H9 (cell line): Measurements from ENCODE around the gene CALCOCO1. TPM values are rescaled to one million over a fixed set of nuclear protein-coding genes. Genes with fewer than 3 reads are reported as not detected.

ENCODE experiments used
- DNase-seq: peaks from one replicate; pipeline ENCODE4 v3.0.0-alpha.2; 2017
- H2AFZ ChIP-seq: one replicate; pipeline ENCODE4 v1.6.1; 2013; ENCODE audit warnings: mild to moderate bottlenecking, low read length, control low read depth, moderate library complexity
- H2AK5ac ChIP-seq: 2 replicates; pipeline ENCODE4 v1.6.1; 2013; ENCODE audit warnings: low read length, control low read depth, mixed read lengths; ENCODE audit not compliant: insufficient read length
- H2BK120ac ChIP-seq: one replicate; pipeline ENCODE4 v1.6.1; 2013; ENCODE audit warnings: low read depth, mild to moderate bottlenecking, low read length, control low read depth, inconsistent platforms; ENCODE audit not compliant: poor library complexity, severe bottlenecking
- H2BK12ac ChIP-seq: 2 replicates; pipeline ENCODE4 v1.6.1; 2013; ENCODE audit warnings: low read length, control low read depth, mixed read lengths, low read depth; ENCODE audit not compliant: insufficient read length
- H2BK15ac ChIP-seq: 2 replicates; pipeline ENCODE4 v1.6.1; 2013; ENCODE audit warnings: low read depth, low read length, control low read depth
- H2BK20ac ChIP-seq: one replicate; pipeline ENCODE4 v1.6.1; 2013; ENCODE audit warnings: low read depth, mild to moderate bottlenecking, low read length, control low read depth, inconsistent platforms; ENCODE audit not compliant: poor library complexity, severe bottlenecking
- H2BK5ac ChIP-seq: 2 replicates; pipeline ENCODE4 v1.6.1; 2013; ENCODE audit warnings: low read length, control low read depth, mixed read lengths; ENCODE audit not compliant: insufficient read length
- H3K14ac ChIP-seq: 2 replicates; pipeline ENCODE4 v1.6.1; 2013; ENCODE audit warnings: low read length, control low read depth; ENCODE audit not compliant: insufficient read depth
- H3K18ac ChIP-seq: 2 replicates; pipeline ENCODE4 v1.6.1; 2013; ENCODE audit warnings: low read depth, mild to moderate bottlenecking, mixed read lengths, low read length, control low read depth; ENCODE audit not compliant: insufficient read length
- H3K23ac ChIP-seq: 2 replicates; pipeline ENCODE4 v1.6.1; 2013; ENCODE audit warnings: low read length, control low read depth, mixed read lengths, low read depth; ENCODE audit not compliant: insufficient read length
- H3K23me2 ChIP-seq: 2 replicates; pipeline ENCODE4 v1.6.1; 2013; ENCODE audit warnings: low read depth, mild to moderate bottlenecking, mixed read lengths, low read length, control low read depth; ENCODE audit not compliant: insufficient read length, poor library complexity, severe bottlenecking
- H3K27ac ChIP-seq: 2 replicates; pipeline ENCODE4 v1.5.1; 2013; ENCODE audit warnings: low read length, control low read depth, mixed read lengths, low read depth; ENCODE audit not compliant: insufficient read length
- H3K27me3 ChIP-seq: 2 replicates; pipeline ENCODE4 v1.6.1; 2013; ENCODE audit warnings: low read length, control low read depth, inconsistent platforms; ENCODE audit not compliant: insufficient read depth
- H3K4ac ChIP-seq: 2 replicates; pipeline ENCODE4 v1.6.1; 2013; ENCODE audit warnings: low read depth, mild to moderate bottlenecking, control low read depth, inconsistent platforms, low read length, moderate library complexity
- H3K4me1 ChIP-seq: 2 replicates; pipeline ENCODE4 v1.6.1; 2013; ENCODE audit warnings: low read length, control low read depth, inconsistent platforms; ENCODE audit not compliant: insufficient read depth
- H3K4me2 ChIP-seq: 2 replicates; pipeline ENCODE4 v1.6.1; 2013; ENCODE audit warnings: low read length, control low read depth, mixed read lengths; ENCODE audit not compliant: insufficient read length, insufficient read depth
- H3K56ac ChIP-seq: 2 replicates; pipeline ENCODE4 v1.6.1; 2013; ENCODE audit warnings: low read depth, mild to moderate bottlenecking, mixed read lengths, low read length, control low read depth; ENCODE audit not compliant: insufficient read length
- H3K79me1 ChIP-seq: 2 replicates; pipeline ENCODE4 v1.6.1; 2013; ENCODE audit warnings: low read depth, mild to moderate bottlenecking, moderate library complexity, low read length, control low read depth, inconsistent platforms; ENCODE audit not compliant: insufficient read depth, poor library complexity, severe bottlenecking
- H3K79me2 ChIP-seq: 2 replicates; pipeline ENCODE4 v1.6.1; 2013; ENCODE audit warnings: low read length, control low read depth, inconsistent platforms; ENCODE audit not compliant: insufficient read depth
- H3K9ac ChIP-seq: 2 replicates; pipeline ENCODE4 v1.6.1; 2013; ENCODE audit warnings: low read length, control low read depth, mixed read lengths; ENCODE audit not compliant: insufficient read length; ENCODE audit errors: extremely low read depth
- H3K9me3 ChIP-seq: one replicate; pipeline ENCODE4 v1.6.1; 2013; ENCODE audit warnings: low read depth, low read length, inconsistent platforms; ENCODE audit not compliant: control insufficient read depth
- H3T11ph ChIP-seq: one replicate; pipeline ENCODE4 v1.6.1; 2013; ENCODE audit warnings: mild to moderate bottlenecking, low read length, control low read depth, inconsistent platforms
- H4K20me1 ChIP-seq: one replicate; pipeline ENCODE4 v1.6.1; 2013; ENCODE audit not compliant: control insufficient read depth, insufficient read length, insufficient read depth
- H4K5ac ChIP-seq: 2 replicates; pipeline ENCODE4 v1.6.1; 2013; ENCODE audit warnings: low read depth, mild to moderate bottlenecking, mixed read lengths, low read length, control low read depth; ENCODE audit not compliant: insufficient read length
- H4K8ac ChIP-seq: replicated peaks from 2 replicates; pipeline ENCODE4 v1.6.1; 2013; ENCODE audit warnings: low read length, control low read depth, mixed read lengths, low read depth; ENCODE audit not compliant: insufficient read length
- H4K91ac ChIP-seq: 2 replicates; pipeline ENCODE4 v1.6.1; 2013; ENCODE audit warnings: low read depth, mild to moderate bottlenecking, moderate library complexity, mixed read lengths, low read length, control low read depth; ENCODE audit not compliant: insufficient read length
- H3K27ac Mint-ChIP-seq, 3 experiments: 2 replicates in 2 of 3; 3 replicates in 1 of 3; pipeline ENCODE4 v1.8.0; 2020 to 2021; ENCODE audit warnings: mixed read lengths in 3 of 3, mild to moderate bottlenecking in 1 of 3, moderate library complexity in 1 of 3
- H3K27me3 Mint-ChIP-seq: 2 replicates; pipeline ENCODE4 v1.8.0; 2021; ENCODE audit warnings: low read depth, mild to moderate bottlenecking, moderate library complexity, mixed read lengths
- H3K36me3 Mint-ChIP-seq, 3 experiments: 2 replicates in 2 of 3; 3 replicates in 1 of 3; pipeline ENCODE4 v1.8.0; 2020 to 2021; ENCODE audit warnings: low read depth in 3 of 3, mixed read lengths in 3 of 3; ENCODE audit not compliant: insufficient read depth in 1 of 3
- H3K4me1 Mint-ChIP-seq, 2 experiments: 2 replicates each; pipeline ENCODE4 v1.8.0; 2020; ENCODE audit warnings: mixed read lengths in 2 of 2
- H3K4me3 Mint-ChIP-seq, 2 experiments: 2 replicates in 1 of 2; 3 replicates in 1 of 2; pipeline ENCODE4 v1.8.0; 2020 to 2021; ENCODE audit warnings: mild to moderate bottlenecking in 2 of 2, mixed read lengths in 2 of 2, moderate library complexity in 1 of 2
- H3K9me3 Mint-ChIP-seq, 2 experiments: 2 replicates in 1 of 2; 3 replicates in 1 of 2; pipeline ENCODE4 v1.8.0; 2020; ENCODE audit warnings: mild to moderate bottlenecking in 2 of 2, mixed read lengths in 2 of 2, moderate library complexity in 1 of 2
- CTCF ChIP-seq: fragments of 200-600 bp; sonication (generic); conservative IDR thresholded peaks from 3 replicates; pipeline ENCODE4 v1.8.0; 2021; ENCODE audit warnings: antibody characterized with exemption, mild to moderate bottlenecking
- WGBS: extraction: QIAGEN DNeasy Blood & Tissue Kit; methylation state at CpG from one replicate; pipeline ENCODE4 v1.1.7; 2013; ENCODE audit warnings: missing lambda C conversion rate, low lambda C conversion rate, mixed read lengths; ENCODE audit not compliant: insufficient read length; ENCODE audit errors: extremely low coverage; 5-methylcytosine and 5-hydroxymethylcytosine counted together
- total RNA-seq: library from RNA; stranded (reverse); gene quantifications from 2 replicates; pipeline ENCODE4 v1.2.1, GENCODE V29; 2021

Gene CALCOCO1
- total RNA-seq, 1 experiment from 2014 or later = 22.3 TPM

GRCh38 chr12:53758730-53759103 is 31.5 kb upstream of the CALCOCO1 start:
- WGBS = no CpG with 5 or more reads among the region's 8 CpGs
- no peak overlapping the region for H3K27ac Mint-ChIP-seq
- no peak for TF ChIP-seq CTCF
- no peak overlapping the region for H3K4me3 Mint-ChIP-seq
- peaks cover 4% of the 10 kb centered on the region for H3K23me2 ChIP-seq
- no peak overlapping the region for H4K5ac ChIP-seq
- no peak overlapping the region for H3K14ac ChIP-seq
- no peak overlapping the region for H2BK15ac ChIP-seq
- peaks cover 50% of the 10 kb centered on the region for H3K27me3 Mint-ChIP-seq
- H3K4me1 Mint-ChIP-seq = peaks cover 25 to 34% of the 10 kb centered on the region in 2 experiments
- H4K20me1 ChIP-seq = no peaks in the 10 kb centered on the region
- no peaks in the 10 kb centered on the region for H3K9me3 ChIP-seq
- H3K4me1 ChIP-seq = peaks cover 4% of the 10 kb centered on the region; the same call in 1 of the 2 replicates
- no peak overlapping the region for H3K4ac ChIP-seq
- no peak overlapping the region for H2AFZ ChIP-seq
- no peak overlapping the region for H3K27ac ChIP-seq
- H3K23ac ChIP-seq = no peak overlapping the region
- H2BK20ac ChIP-seq = no peak overlapping the region
- no peak overlapping the region for H2BK5ac ChIP-seq
- H3K79me2 ChIP-seq = no peaks in the 10 kb centered on the region
- H4K8ac ChIP-seq = peak overlapping the region; percentile 46
- H2AK5ac ChIP-seq = no peak overlapping the region
- no peaks in the 10 kb centered on the region for H3K79me1 ChIP-seq
- H3K9me3 Mint-ChIP-seq = no peaks in the 10 kb centered on the region
- peaks cover 6% of the 10 kb centered on the region; the same call in 1 of the 2 replicates for H3K27me3 ChIP-seq
- no peak overlapping the region for H4K91ac ChIP-seq
- DNase-seq = no peak
- H3K56ac ChIP-seq = no peak overlapping the region
- no peaks in the 10 kb centered on the region for H3K36me3 Mint-ChIP-seq
- no peak overlapping the region for H3T11ph ChIP-seq
- no peak overlapping the region for H2BK120ac ChIP-seq
- H3K18ac ChIP-seq = no peak overlapping the region
- H3K4me2 ChIP-seq = no peak overlapping the region
- no peak overlapping the region for H2BK12ac ChIP-seq
- H3K9ac ChIP-seq = no peak overlapping the region
